Choroid plexus epithelial cell (primary cell): ENCODE data around the gene NCKAP5.
A peak's percentile ranks its signal among the peaks of the same experiment; 100 is the strongest.

Source experiments
- DNase-seq: peaks from one replicate; pipeline ENCODE4 v3.0.0-alpha.2; 2010; ENCODE audit warnings: low read depth
- H3K4me3 ChIP-seq: 2 replicates; pipeline ENCODE4 v1.5.1; 2011; ENCODE audit warnings: low read depth, mild to moderate bottlenecking, control low read depth, low read length, moderate library complexity
- CTCF ChIP-seq: conservative IDR thresholded peaks from 2 replicates; pipeline ENCODE4 v1.5.1; 2011; ENCODE audit warnings: low read depth, mild to moderate bottlenecking, control low read depth, inconsistent platforms, low read length, moderate library complexity

The NCKAP5 gene

DNA sequence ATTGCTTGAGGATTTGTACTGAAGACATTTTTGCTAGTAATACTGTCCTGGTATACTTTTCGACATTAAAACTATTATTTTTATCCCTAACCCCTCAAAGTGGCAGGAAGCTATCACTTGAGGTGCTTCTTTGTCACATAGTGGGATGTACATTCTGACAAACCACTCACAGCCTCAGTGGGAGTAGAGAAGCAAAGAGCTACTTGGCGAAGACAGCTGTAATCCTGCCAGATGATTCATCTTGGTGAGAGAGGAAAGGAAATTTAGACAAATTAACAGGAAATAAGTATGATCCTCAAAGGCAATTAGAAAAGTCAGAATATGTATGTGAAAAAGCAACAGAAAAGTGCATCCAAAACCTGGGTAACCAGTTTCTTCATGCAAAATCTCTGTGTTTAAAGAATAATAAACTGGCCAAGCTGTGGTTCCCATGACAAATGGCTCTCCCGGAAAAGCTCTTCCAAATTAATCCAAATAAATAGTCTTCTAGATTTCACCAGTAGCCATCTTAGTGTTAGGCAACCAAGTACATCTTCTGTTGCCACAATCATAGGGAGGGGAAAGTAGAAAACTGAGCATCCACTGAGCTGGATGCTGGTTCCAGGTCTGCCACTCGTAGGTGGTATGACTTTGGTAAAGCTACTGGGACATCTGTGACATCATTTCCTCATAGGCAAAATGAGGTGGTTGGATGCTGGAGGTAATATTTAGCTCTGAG, 590.3 kb downstream of the NCKAP5 start:
- no peak for TF ChIP-seq CTCF
- H3K4me3 ChIP-seq, result no peak overlapping the region
- DNase-seq, result peak; percentile 11

- no peak overlapping the region for H3K4me3 ChIP-seq
- DNase-seq, result no peak
- TF ChIP-seq CTCF, result no peak
These were observed 592.8 kb downstream of the NCKAP5 start for GRCh38 chr2:132975193-132976105.

DNA sequence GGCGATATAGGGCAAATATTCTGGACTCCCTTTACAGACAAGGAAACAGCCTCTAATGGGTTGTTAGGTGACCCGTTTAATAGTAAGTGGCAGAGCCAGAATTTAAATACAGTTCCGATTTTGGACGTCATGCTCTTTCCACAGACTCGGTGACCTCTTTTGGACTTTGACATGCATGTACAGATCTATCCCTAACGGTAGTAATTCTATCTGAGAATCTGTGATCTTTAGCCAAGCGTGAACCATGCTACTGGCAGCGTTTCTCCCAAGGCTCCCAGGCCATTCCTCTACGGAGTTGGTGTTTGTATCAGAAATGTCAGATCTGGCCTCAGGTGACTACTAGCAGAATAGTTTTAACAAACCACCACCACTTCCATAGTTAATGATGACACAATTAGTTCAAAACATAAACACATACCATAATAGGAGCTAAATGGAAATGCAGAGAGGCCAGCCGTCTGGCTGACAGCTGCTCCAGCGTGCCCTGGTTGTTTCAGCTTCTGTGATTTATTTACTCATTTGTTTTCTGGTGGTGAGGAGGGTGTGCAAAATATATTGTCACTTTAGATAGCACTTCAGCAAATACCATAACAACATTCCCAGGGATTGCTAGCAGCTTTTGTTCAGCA, 593.7 kb downstream of the NCKAP5 start:
- H3K4me3 ChIP-seq, result no peak overlapping the region
- TF ChIP-seq CTCF, result no peak
- DNase-seq, result no peak

GRCh38 chr2:132971310-132972061, 596.8 kb downstream of the NCKAP5 start:
- no peak for DNase-seq
- H3K4me3 ChIP-seq, result no peak overlapping the region
- no peak for TF ChIP-seq CTCF

DNA sequence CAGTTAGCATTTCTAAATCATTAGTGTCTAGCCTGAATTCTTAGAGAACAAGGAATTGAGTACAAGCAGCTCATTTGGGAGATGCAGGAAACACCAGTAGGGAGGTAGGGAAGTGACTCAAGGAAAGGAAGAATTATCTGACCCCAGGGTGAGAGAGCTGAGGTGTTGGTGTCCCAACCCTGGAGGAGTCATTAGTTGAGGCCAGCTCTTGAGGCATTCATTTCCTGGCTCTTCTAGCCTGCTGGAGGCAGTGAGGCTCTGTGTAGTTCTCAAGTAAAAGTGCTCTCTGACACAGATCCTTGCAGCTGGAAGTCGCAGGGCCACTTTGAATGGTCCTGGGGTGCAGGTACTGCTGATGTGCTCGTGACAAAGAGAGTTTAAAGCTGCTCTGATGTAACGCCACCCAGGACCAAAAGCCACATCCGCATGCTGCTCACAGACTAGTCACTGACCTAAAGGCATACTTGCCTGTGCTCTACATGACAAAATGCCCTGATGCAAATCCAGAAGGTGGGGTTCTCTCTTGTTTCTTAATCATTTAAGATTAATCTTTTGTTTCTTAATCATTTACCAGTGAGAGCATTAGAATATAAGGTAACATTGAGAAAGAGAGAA, 598.8 kb downstream of the NCKAP5 start:
- no peak for DNase-seq
- TF ChIP-seq CTCF, result no peak
- no peak overlapping the region for H3K4me3 ChIP-seq

DNA sequence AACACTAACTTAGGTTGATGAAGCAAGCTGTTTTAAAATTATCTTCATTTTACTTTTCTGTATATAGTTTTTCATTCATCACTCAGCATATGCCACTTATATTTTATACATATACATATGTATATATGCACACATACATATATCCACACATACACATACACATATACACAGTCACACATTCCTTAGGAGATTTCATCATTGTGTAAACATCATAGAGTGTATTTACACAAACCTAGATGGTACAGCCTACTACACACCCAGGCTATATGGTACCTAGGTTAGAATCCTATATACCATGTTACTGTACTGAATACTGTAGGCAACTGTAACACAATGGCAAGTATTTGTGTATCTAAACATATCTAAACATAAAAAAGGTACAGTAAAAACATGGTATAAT, 602.8 kb downstream of the NCKAP5 start:
- TF ChIP-seq CTCF, result no peak
- H3K4me3 ChIP-seq, result no peak overlapping the region
- no peak for DNase-seq
